Fibroblast of skin of back (primary cell): Measurements from ENCODE around the gene ENTHD1.

Experiments used
- DNase-seq: peaks from one replicate; pipeline ENCODE4 v3.0.0-alpha.2; 2013

The ENTHD1 gene

GRCh38 chr22:39712751-39713525 lies 180.6 kb downstream of the ENTHD1 start:
- DNase-seq = no peak

- no peak for DNase-seq
Observed at GRCh38 chr22:39712081-39712480, 181.5 kb downstream of the ENTHD1 start.

- no peak for DNase-seq
Observed at GRCh38 chr22:39710380-39711150, 183.0 kb downstream of the ENTHD1 start.

- DNase-seq = no peak
Observed at GRCh38 chr22:39707816-39708215, 185.7 kb downstream of the ENTHD1 start.

GRCh38 chr22:39707351-39707750 lies 186.2 kb downstream of the ENTHD1 start:
- DNase-seq = no peak

- no peak for DNase-seq
Observed at GRCh38 chr22:39706376-39707140, 187.0 kb downstream of the ENTHD1 start.

- DNase-seq = no peak
Observed at GRCh38 chr22:39705386-39705785, 188.2 kb downstream of the ENTHD1 start.

- DNase-seq = no peak
Observed at GRCh38 chr22:39703928-39704639, 189.5 kb downstream of the ENTHD1 start.

GRCh38 chr22:39703091-39703490 lies 190.5 kb downstream of the ENTHD1 start:
- no peak for DNase-seq

- DNase-seq = no peak
Observed at GRCh38 chr22:39700565-39700964, 193.0 kb downstream of the ENTHD1 start.

GRCh38 chr22:39699631-39700360 lies 193.8 kb downstream of the ENTHD1 start:
- no peak for DNase-seq

- DNase-seq = no peak
Observed at GRCh38 chr22:39697790-39698430, 195.7 kb downstream of the ENTHD1 start.

GRCh38 chr22:39693943-39694500 lies 199.5 kb downstream of the ENTHD1 start:
- no peak for DNase-seq
